ENCODE results near the gene ZNF688. TPM values are rescaled to one million over a fixed set of nuclear protein-coding genes. Genes with fewer than 3 reads are reported as not detected.

Gene ZNF688
- 10 to 100 TPM; 38.6 to 53.3 (median 41.1) TPM for total RNA-seq

DNA sequence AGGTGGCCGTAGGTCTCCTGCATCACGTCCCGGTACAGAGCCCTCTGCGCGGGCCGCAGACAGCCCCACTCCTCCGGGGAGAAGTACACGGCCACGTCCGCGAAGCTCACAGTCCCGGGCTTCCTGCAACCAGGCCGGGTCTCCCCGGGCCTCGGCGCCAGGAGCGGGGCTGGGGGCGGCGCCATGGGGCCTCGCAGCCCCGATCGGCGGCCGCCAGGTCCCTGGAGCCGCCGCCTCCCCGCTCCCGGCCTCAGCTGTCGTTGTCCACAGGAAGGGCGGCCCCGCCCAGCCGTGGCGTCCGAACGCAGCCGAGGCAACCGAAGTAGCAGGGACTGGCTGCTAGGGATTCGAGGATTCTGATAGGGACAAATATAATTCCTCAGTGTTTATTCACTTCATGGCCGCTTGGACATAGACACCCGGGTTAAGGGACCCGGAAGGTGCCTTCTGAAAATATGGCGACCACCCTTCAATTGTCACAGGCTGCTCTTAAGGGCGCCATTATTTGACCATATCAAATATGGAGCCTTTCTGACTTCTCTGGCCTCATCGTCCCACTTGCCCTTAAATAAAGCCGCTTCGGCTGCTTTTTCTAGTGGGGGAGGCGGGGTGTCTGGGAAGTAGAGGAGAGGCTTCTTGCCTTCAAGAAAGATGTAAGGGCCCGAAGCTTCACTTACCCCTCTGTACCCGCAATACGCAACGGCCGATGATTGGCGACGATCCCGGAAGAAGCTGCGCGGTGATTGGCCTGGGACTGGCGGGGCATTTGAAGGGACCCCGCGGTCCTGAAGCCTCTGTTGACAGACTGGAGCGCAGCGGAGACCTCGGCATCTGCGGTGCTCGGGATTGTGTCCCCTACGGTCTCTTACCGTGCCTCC, at the start of gene ZNF688:
Gene ZNF688, minus strand, starts transcription at position 270 of the 878 bp plus-strand sequence. Its CDS starts 85 bp downstream, at position 185.
- TF ChIP-seq POLR2A (IDR thresholded peaks at IDR 0.05): peak; percentile 53 to 66
- TF ChIP-seq, protein P1, sequence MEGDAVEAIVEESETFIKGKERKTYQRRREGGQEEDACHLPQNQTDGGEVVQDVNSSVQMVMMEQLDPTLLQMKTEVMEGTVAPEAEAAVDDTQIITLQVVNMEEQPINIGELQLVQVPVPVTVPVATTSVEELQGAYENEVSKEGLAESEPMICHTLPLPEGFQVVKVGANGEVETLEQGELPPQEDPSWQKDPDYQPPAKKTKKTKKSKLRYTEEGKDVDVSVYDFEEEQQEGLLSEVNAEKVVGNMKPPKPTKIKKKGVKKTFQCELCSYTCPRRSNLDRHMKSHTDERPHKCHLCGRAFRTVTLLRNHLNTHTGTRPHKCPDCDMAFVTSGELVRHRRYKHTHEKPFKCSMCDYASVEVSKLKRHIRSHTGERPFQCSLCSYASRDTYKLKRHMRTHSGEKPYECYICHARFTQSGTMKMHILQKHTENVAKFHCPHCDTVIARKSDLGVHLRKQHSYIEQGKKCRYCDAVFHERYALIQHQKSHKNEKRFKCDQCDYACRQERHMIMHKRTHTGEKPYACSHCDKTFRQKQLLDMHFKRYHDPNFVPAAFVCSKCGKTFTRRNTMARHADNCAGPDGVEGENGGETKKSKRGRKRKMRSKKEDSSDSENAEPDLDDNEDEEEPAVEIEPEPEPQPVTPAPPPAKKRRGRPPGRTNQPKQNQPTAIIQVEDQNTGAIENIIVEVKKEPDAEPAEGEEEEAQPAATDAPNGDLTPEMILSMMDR (IDR thresholded peaks at IDR 0.05): peak in 1 of 6 experiments; percentile 20
- H3K27ac ChIP-seq: peak within 1 kb of the TSS; percentile 98 to 99 (median 98)
- peak; percentile 93 to 98 (median 94) for DNase-seq
- H3K36me3 ChIP-seq: peaks cover 0 to 4% (median 0%) of the 10 kb centered on the region in 3 donors
- no peaks in the 10 kb centered on the region for H3K9me3 ChIP-seq
- peaks cover 4 to 23% (median 14%) of the 10 kb centered on the region in 4 donors for H3K4me1 ChIP-seq
- H3K27me3 ChIP-seq: no peaks in the 10 kb centered on the region
- peak within 1 kb of the TSS; percentile 81 to 95 (median 86) for H3K4me3 ChIP-seq

GRCh38 chr16:30620169-30620568, 48.7 kb upstream of the ZNF688 start:
- TF ChIP-seq, protein P1 (IDR thresholded peaks at IDR 0.05): no peak
- no peak for TF ChIP-seq POLR2A (IDR thresholded peaks at IDR 0.05)
- H3K9me3 ChIP-seq: no peaks in the 10 kb centered on the region
- no peaks in the 10 kb centered on the region for H3K36me3 ChIP-seq
- no peak overlapping the region for H3K27ac ChIP-seq
- DNase-seq: no peak
- H3K27me3 ChIP-seq: no peaks in the 10 kb centered on the region
- peaks cover 0 to 3% (median 0%) of the 10 kb centered on the region in 4 donors for H3K4me1 ChIP-seq
- no peak overlapping the region for H3K4me3 ChIP-seq

GRCh38 chr16:30619638-30620037, 48.1 kb upstream of the ZNF688 start:
- H3K4me1 ChIP-seq: peaks cover 0 to 3% (median 0%) of the 10 kb centered on the region in 4 donors
- TF ChIP-seq, protein P1 (IDR thresholded peaks at IDR 0.05): no peak
- no peak for TF ChIP-seq POLR2A (IDR thresholded peaks at IDR 0.05)
- H3K4me3 ChIP-seq: no peak overlapping the region
- no peak for DNase-seq
- H3K9me3 ChIP-seq: no peaks in the 10 kb centered on the region
- H3K27me3 ChIP-seq: no peaks in the 10 kb centered on the region
- H3K36me3 ChIP-seq: no peaks in the 10 kb centered on the region
- H3K27ac ChIP-seq: no peak overlapping the region

DNA sequence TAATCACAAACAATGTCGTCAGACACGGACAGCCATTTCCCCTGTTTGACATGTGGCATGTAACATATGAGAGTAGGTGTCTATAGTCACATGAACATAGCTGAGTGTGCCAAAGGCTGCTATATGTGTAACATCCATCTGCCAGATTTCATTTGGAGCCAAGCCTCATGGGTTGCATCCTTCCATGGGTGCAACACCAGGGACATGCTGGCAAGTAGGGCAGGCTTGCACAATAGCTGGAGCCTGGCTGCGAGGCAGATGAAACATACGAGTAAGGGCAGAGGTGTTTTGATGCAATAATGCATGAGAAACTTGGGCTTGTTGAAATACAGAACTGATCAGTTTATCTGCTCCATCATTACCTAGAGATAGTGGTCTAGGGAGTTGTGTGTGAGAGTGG, 47.7 kb upstream of the ZNF688 start:
- H3K4me1 ChIP-seq: peaks cover 0 to 3% (median 0%) of the 10 kb centered on the region in 4 donors
- no peak for TF ChIP-seq POLR2A (IDR thresholded peaks at IDR 0.05)
- TF ChIP-seq, protein P1 (IDR thresholded peaks at IDR 0.05): no peak
- H3K4me3 ChIP-seq: no peak overlapping the region
- no peak for DNase-seq
- H3K36me3 ChIP-seq: no peaks in the 10 kb centered on the region
- H3K27me3 ChIP-seq: no peaks in the 10 kb centered on the region
- no peaks in the 10 kb centered on the region for H3K9me3 ChIP-seq
- H3K27ac ChIP-seq: no peak overlapping the region

- peak; percentile 49 to 82 (median 78) for DNase-seq
- Histone ChIP-seq H3K27me3 (no peaks in the 10 kb centered on the region), H3K36me3 (no peaks in the 10 kb centered on the region), H3K27ac (no peak overlapping the region), H3K9me3 (no peaks in the 10 kb centered on the region), H3K4me3 (no peak overlapping the region), H3K4me1 (peaks cover 0 to 3% (median 2%) of the 10 kb centered on the region in 4 donors)
- TF ChIP-seq, protein P1 (IDR thresholded peaks at IDR 0.05): peak in 5 of 6 experiments; percentile 40 to 79 (median 69)
- no peak for TF ChIP-seq POLR2A (IDR thresholded peaks at IDR 0.05)
These were observed 44.0 kb upstream of the ZNF688 start for GRCh38 chr16:30615358-30616091.
